Measurements from ENCODE around the gene ISCA2. TPM values are rescaled to one million over a fixed set of nuclear protein-coding genes. Genes with fewer than 3 reads are reported as not detected.
"Not testable (repeated sequence)": the region's sequence is repeated elsewhere in the genome, so short reads cannot be mapped to it uniquely, and the experiment has no call there.

ISCA2 gene
- total RNA-seq (10 to 100 TPM; 19.7 to 21.8 TPM), polyA plus RNA-seq (10 to 100 TPM; 21.1 to 24.7 TPM)
- long read RNA-seq, donor 1, transcript ISCA2-204 (4 exons, 2,626 nt): major isoform, 41 of 49 reads
- long read RNA-seq, donor 1, partial matches to known transcripts: 5 of 49 reads
- long read RNA-seq, donor 1, other reads (novel, unspliced or antisense): 0 of 49 reads
- long read RNA-seq, donor 2, transcript ISCA2-204 (4 exons, 2,626 nt): major isoform, 12 of 13 reads
- long read RNA-seq, donor 2, partial matches to known transcripts: 0 of 13 reads
- long read RNA-seq, donor 2, other reads (novel, unspliced or antisense): 0 of 13 reads
- long read RNA-seq, donor 3, transcript ISCA2-204 (4 exons, 2,626 nt): major isoform, 15 of 16 reads
- long read RNA-seq, donor 3, partial matches to known transcripts: 0 of 16 reads
- long read RNA-seq, donor 3, other reads (novel, unspliced or antisense): 0 of 16 reads
- long read RNA-seq, donor 4, transcript ISCA2-204 (4 exons, 2,626 nt): major isoform, 8 of 8 reads
- long read RNA-seq, donor 4, partial matches to known transcripts: 0 of 8 reads
- long read RNA-seq, donor 4, other reads (novel, unspliced or antisense): 0 of 8 reads
- long read RNA-seq, donor 5, transcript ISCA2-204 (4 exons, 2,626 nt): major isoform, 32 of 35 reads
- long read RNA-seq, donor 5, partial matches to known transcripts: 0 of 35 reads
- long read RNA-seq, donor 5, other reads (novel, unspliced or antisense): 0 of 35 reads

- peaks cover 0 to 14% (median 1%) of the 10 kb centered on the region in 4 donors for H3K36me3 ChIP-seq (ENCODE audit: control insufficient read depth in 4 of 4, insufficient read depth in 4 of 4, low read length in 4 of 4)
- peak within 1 kb of the TSS; percentile 33 to 89 for H3K9ac ChIP-seq (ENCODE audit: insufficient read depth in 1 of 2, low read length in 2 of 2)
- DNase-seq (peak; percentile 100), ATAC-seq (ENCODE audit: insufficient read depth, low FRiP score) (peak; percentile 92)
- 0 to 1% methylated on average over 67 to 73 of the region's 73 CpGs for WGBS, 2 donors
- H3K4me1 ChIP-seq (ENCODE audit: control insufficient read depth in 5 of 5, insufficient read depth in 5 of 5, low read length in 5 of 5): peaks cover 0 to 25% (median 15%) of the 10 kb centered on the region in 5 donors
- no peak for TF ChIP-seq CTCF (IDR thresholded peaks at IDR 0.05; ENCODE audit: control extremely low read depth, extremely low read depth)
- no peaks in the 10 kb centered on the region for H3K9me3 ChIP-seq (ENCODE audit: control insufficient read depth in 4 of 4, insufficient read depth in 3 of 4, low read length in 3 of 4)
- peak within 1 kb of the TSS; percentile 93 for H3K4me3 ChIP-seq
- peaks cover 0 to 4% (median 0%) of the 10 kb centered on the region in 3 donors for H3K27me3 ChIP-seq (ENCODE audit: control insufficient read depth in 3 of 3, insufficient read depth in 3 of 3, low read length in 2 of 3)
- H3K27ac ChIP-seq (ENCODE audit: low read depth in 1 of 2, low read length in 1 of 2): peak within 1 kb of the TSS; percentile 94 to 98
These were observed at the start of gene ISCA2 for GRCh38 chr14:74493343-74494261. Gene ISCA2 (plus strand): TSS chr14:74493765. CDS start chr14:74493775, 10 bp downstream.

GRCh38 chr14:74444866-74445265 is 48.7 kb upstream of the ISCA2 start:
- Histone ChIP-seq H3K27me3 (ENCODE audit: control insufficient read depth in 3 of 3, insufficient read depth in 3 of 3, low read length in 2 of 3) (peaks cover 0 to 3% (median 2%) of the 10 kb centered on the region in 3 donors), H3K4me3 (no peak overlapping the region), H3K9me3 (ENCODE audit: control insufficient read depth in 4 of 4, insufficient read depth in 3 of 4, low read length in 3 of 4) (no peaks in the 10 kb centered on the region), H3K9ac (ENCODE audit: insufficient read depth in 1 of 2, low read length in 2 of 2) (no peak overlapping the region), H3K36me3 (ENCODE audit: control insufficient read depth in 4 of 4, insufficient read depth in 4 of 4, low read length in 4 of 4) (no peaks in the 10 kb centered on the region), H3K4me1 (ENCODE audit: control insufficient read depth in 5 of 5, insufficient read depth in 5 of 5, low read length in 5 of 5) (no peaks in the 10 kb centered on the region), H3K27ac (ENCODE audit: low read depth in 1 of 2, low read length in 1 of 2) (no peak overlapping the region)
- no peak for TF ChIP-seq CTCF (IDR thresholded peaks at IDR 0.05; ENCODE audit: control extremely low read depth, extremely low read depth)
- ATAC-seq (ENCODE audit: insufficient read depth, low FRiP score): no peak
- DNase-seq: no peak
- 39 to 65% methylated on average over 3 of the region's 3 CpGs for WGBS, 2 donors

- not testable (repeated sequence) for ATAC-seq (ENCODE audit: insufficient read depth, low FRiP score); DNase-seq
These were observed 39.2 kb upstream of the ISCA2 start for GRCh38 chr14:74454397-74454796.

More at GRCh38 chr14:74454397-74454796, 39.2 kb upstream of the ISCA2 start:
- H3K27me3 ChIP-seq (ENCODE audit: control insufficient read depth in 3 of 3, insufficient read depth in 3 of 3, low read length in 2 of 3); H3K4me1 ChIP-seq (ENCODE audit: control insufficient read depth in 5 of 5, insufficient read depth in 5 of 5, low read length in 5 of 5); H3K27ac ChIP-seq (ENCODE audit: low read depth in 1 of 2, low read length in 1 of 2); H3K9me3 ChIP-seq (ENCODE audit: control insufficient read depth in 4 of 4, insufficient read depth in 3 of 4, low read length in 3 of 4); H3K4me3 ChIP-seq; H3K9ac ChIP-seq (ENCODE audit: insufficient read depth in 1 of 2, low read length in 2 of 2); H3K36me3 ChIP-seq (ENCODE audit: control insufficient read depth in 4 of 4, insufficient read depth in 4 of 4, low read length in 4 of 4): not testable (repeated sequence)
- WGBS, 2 donors: 84 to 88% methylated on average over 5 of the region's 5 CpGs

Measured in lung (tissue), 16 donors.